Memory B cell (primary cell): ENCODE measurements around the gene TNFRSF14.

Experiments
- ATAC-seq: fragments of 150-1000 bp; cut with Tn5 transposase; 2 replicates; pipeline ENCODE4 v1.10.0; 2021; ENCODE audit warnings: low read depth, mild to moderate bottlenecking, moderate library complexity
- DNase-seq, 2 donors: peaks; one replicate each; pipeline ENCODE4 v3.0.0; 2022; ENCODE audit warnings: low spot score in 2 of 2
- H3K27ac Mint-ChIP-seq: one replicate; pipeline ENCODE4 v1.8.0; 2022; ENCODE audit warnings: mild to moderate bottlenecking, moderate library complexity, mixed read lengths
- H3K27me3 Mint-ChIP-seq: one replicate; pipeline ENCODE4 v1.8.0; 2022; ENCODE audit warnings: mixed read lengths
- H3K36me3 Mint-ChIP-seq: one replicate; pipeline ENCODE4 v1.8.0; 2022; ENCODE audit warnings: mild to moderate bottlenecking, mixed read lengths
- H3K4me1 Mint-ChIP-seq: one replicate; pipeline ENCODE4 v1.8.0; 2022; ENCODE audit warnings: mixed read lengths
- H3K4me3 Mint-ChIP-seq: one replicate; pipeline ENCODE4 v1.8.0; 2022; ENCODE audit warnings: mild to moderate bottlenecking, moderate library complexity, mixed read lengths
- H3K9me3 Mint-ChIP-seq: one replicate; pipeline ENCODE4 v1.8.0; 2022; ENCODE audit warnings: mixed read lengths

Gene TNFRSF14

GRCh38 chr1:2604156-2604843 is 48.1 kb downstream of the TNFRSF14 start:
- Mint-ChIP-seq H3K4me3 (no peak overlapping the region), H3K27me3 (peaks cover 9% of the 10 kb centered on the region), H3K9me3 (no peaks in the 10 kb centered on the region), H3K4me1 (no peaks in the 10 kb centered on the region), H3K27ac (no peak overlapping the region), H3K36me3 (no peaks in the 10 kb centered on the region)
- DNase-seq (no peak), ATAC-seq (no peak)

DNA sequence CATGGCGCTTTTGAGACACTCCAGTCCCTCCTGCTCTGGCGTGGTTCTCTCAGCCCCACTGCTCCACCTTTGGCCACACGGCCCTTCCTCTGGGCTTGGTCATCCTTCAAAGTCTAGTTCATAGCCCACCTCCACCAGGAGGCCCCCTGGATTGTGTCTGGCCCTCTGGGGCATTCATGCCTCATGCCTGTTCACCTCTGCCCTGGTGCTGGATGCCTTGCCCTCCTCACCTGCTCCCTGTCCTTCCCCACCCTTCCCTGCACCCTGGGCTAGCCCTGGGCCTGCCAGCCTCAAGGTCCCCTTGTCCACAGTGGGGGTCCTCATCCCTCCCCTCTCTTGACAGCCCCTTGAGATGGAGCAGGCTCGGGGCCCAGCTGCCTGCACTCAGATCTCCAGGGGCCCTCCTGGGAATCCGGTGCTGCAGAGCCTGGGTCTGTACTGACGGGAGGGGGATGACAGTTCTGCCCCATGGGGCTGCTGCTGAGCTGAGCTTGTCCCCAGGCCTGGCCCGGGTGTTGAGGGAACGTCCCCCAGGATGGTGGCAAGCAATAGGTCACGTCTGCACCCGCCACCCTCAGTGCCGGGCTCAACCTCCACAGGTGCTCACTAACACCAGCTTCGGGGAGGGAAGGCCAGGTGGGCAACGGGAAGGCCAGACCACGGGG is 48.8 kb downstream of the TNFRSF14 start:
- H3K4me1 Mint-ChIP-seq, result no peaks in the 10 kb centered on the region
- no peaks in the 10 kb centered on the region for H3K36me3 Mint-ChIP-seq
- no peaks in the 10 kb centered on the region for H3K9me3 Mint-ChIP-seq
- H3K27me3 Mint-ChIP-seq, result peaks cover 9% of the 10 kb centered on the region
- no peak overlapping the region for H3K4me3 Mint-ChIP-seq
- no peak overlapping the region for H3K27ac Mint-ChIP-seq
- DNase-seq (no peak), ATAC-seq (no peak)

GRCh38 chr1:2605509-2606395 is 49.6 kb downstream of the TNFRSF14 start:
- Mint-ChIP-seq H3K4me1 (no peaks in the 10 kb centered on the region), H3K4me3 (no peak overlapping the region), H3K27me3 (peaks cover 9% of the 10 kb centered on the region), H3K36me3 (no peaks in the 10 kb centered on the region), H3K27ac (no peak overlapping the region), H3K9me3 (no peaks in the 10 kb centered on the region)
- no peak for DNase-seq
- no peak for ATAC-seq

DNA sequence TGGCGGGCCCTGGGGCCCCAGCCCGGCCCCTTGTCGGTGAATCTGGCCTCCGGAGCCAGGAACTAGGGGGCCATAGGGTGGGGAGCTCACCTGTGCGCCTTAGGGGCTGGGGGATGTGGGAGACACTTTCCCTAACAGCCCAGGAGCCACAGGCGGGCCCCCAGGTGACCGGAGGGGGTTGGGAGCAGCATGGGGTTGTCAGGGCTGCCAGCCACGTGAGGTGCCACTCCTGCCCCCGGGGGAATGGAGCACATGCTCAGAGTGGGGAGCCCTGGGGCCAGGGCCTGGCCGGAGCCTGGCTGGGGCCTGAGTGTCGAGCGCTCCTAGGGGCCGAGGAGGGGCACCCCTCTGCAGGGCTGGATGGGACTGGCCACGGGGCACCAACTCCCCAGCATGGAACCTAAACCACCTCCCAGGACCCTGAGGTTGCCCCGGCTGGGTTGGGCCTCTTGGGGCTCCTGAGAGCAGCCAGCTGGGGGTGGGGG is 50.3 kb downstream of the TNFRSF14 start:
- no peak for DNase-seq
- no peaks in the 10 kb centered on the region for H3K9me3 Mint-ChIP-seq
- no peaks in the 10 kb centered on the region for H3K4me1 Mint-ChIP-seq
- H3K36me3 Mint-ChIP-seq, result no peaks in the 10 kb centered on the region
- no peak overlapping the region for H3K27ac Mint-ChIP-seq
- no peak for ATAC-seq
- peaks cover 9% of the 10 kb centered on the region for H3K27me3 Mint-ChIP-seq
- H3K4me3 Mint-ChIP-seq, result no peak overlapping the region

DNA sequence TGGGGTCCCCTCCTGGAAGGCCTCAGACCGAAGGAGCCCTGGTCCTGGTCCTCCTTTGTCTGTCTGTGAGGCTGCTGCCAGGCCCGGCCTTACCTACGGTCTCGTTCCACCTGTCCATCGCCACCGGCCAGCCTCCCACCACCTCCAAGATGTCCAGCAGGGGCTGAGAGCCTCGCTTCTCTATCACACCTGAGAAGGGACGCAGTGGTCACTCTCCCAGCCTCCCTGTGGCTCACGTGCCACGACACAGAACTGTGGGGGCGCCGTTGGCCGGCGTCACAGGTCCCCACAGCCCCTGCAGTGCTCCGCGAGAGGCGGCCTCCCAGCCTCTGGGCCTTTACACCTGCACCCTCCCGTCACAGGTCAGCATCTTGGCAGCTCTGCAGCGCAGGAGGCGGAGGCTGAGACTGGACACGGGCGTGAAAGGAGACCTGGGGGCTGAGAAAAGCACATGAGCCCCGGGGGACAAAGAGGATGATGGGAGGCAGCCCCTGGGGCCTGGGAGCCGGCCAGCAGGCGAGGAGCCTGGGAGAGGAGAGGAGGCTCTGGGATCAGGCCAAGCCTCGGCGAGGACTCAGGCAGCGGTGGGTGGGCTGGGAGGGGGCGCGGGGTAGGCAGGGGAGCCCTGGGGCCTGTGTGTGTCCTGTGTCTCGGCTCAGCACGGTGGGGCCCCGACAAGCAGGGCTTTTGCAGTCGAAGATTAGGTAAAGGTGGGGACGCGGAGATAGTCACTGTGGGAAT is 50.9 kb downstream of the TNFRSF14 start:
- no peak overlapping the region for H3K27ac Mint-ChIP-seq
- H3K27me3 Mint-ChIP-seq, result peaks cover 11% of the 10 kb centered on the region
- no peaks in the 10 kb centered on the region for H3K36me3 Mint-ChIP-seq
- H3K4me3 Mint-ChIP-seq, result no peak overlapping the region
- DNase-seq (no peak), ATAC-seq (no peak)
- H3K4me1 Mint-ChIP-seq, result no peaks in the 10 kb centered on the region
- no peaks in the 10 kb centered on the region for H3K9me3 Mint-ChIP-seq

GRCh38 chr1:2607641-2608091 is 51.5 kb downstream of the TNFRSF14 start:
- Mint-ChIP-seq H3K36me3 (no peaks in the 10 kb centered on the region), H3K4me1 (no peaks in the 10 kb centered on the region), H3K27me3 (peaks cover 10% of the 10 kb centered on the region), H3K9me3 (no peaks in the 10 kb centered on the region), H3K4me3 (no peak overlapping the region), H3K27ac (no peak overlapping the region)
- ATAC-seq, result no peak
- no peak for DNase-seq

DNA sequence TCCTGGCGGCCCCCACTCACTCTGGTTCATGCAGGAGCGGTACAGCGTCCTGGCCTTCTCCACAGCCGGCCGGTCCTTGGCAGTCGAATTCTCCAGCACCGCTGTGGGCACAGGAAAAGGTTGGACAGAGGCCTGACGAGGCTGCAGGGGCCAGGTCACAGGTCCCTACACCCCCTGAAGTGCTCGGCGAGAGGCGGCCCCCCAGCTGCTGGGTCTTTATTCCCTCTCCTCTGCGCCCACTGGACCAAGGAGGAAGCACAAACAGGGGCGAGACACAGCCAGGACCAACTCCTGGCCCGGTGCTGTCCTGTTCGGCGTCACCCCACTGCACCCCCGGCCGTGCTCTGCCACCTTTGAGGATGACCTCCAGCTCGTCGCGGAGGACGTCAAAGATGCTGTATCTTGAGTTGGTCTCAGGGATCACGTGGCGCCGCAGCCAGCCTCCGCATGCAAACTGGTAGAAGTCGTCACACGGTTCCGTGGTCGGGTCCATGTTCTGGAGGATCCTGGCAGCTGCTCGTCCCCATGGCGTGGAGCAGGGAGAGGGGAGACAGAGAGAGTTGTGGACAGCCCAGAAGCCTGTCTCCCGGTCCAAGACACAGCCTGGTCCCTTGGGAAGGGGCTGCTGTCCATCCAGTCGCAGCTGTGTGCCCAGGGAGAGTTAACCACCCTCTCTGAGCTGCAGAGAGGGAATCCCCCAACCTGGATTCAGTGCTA is 53.3 kb downstream of the TNFRSF14 start:
- Mint-ChIP-seq H3K27me3 (peaks cover 16% of the 10 kb centered on the region), H3K4me3 (no peak overlapping the region), H3K4me1 (no peaks in the 10 kb centered on the region), H3K27ac (no peak overlapping the region), H3K9me3 (peaks cover 4% of the 10 kb centered on the region), H3K36me3 (peaks cover 2% of the 10 kb centered on the region)
- DNase-seq (no peak), ATAC-seq (no peak)

GRCh38 chr1:2610036-2610959 is 54.1 kb downstream of the TNFRSF14 start:
- H3K27me3 Mint-ChIP-seq, result peaks cover 14% of the 10 kb centered on the region
- H3K4me1 Mint-ChIP-seq, result no peaks in the 10 kb centered on the region
- peaks cover 4% of the 10 kb centered on the region for H3K36me3 Mint-ChIP-seq
- H3K27ac Mint-ChIP-seq, result no peak overlapping the region
- DNase-seq, result no peak
- peaks cover 6% of the 10 kb centered on the region for H3K9me3 Mint-ChIP-seq
- no peak for ATAC-seq
- H3K4me3 Mint-ChIP-seq, result no peak overlapping the region

GRCh38 chr1:2611031-2611501 is 54.9 kb downstream of the TNFRSF14 start:
- Mint-ChIP-seq H3K9me3 (peaks cover 7% of the 10 kb centered on the region), H3K27me3 (peaks cover 15% of the 10 kb centered on the region), H3K27ac (no peak overlapping the region), H3K4me3 (no peak overlapping the region), H3K4me1 (no peaks in the 10 kb centered on the region), H3K36me3 (peaks cover 5% of the 10 kb centered on the region)
- peak in 1 of 2 donors; percentile 12 for DNase-seq
- no peak for ATAC-seq

- peaks cover 15% of the 10 kb centered on the region for H3K27me3 Mint-ChIP-seq
- H3K9me3 Mint-ChIP-seq, result peaks cover 7% of the 10 kb centered on the region
- peaks cover 5% of the 10 kb centered on the region for H3K36me3 Mint-ChIP-seq
- H3K4me3 Mint-ChIP-seq, result no peak overlapping the region
- H3K4me1 Mint-ChIP-seq, result no peaks in the 10 kb centered on the region
- ATAC-seq, result no peak
- H3K27ac Mint-ChIP-seq, result no peak overlapping the region
- no peak for DNase-seq
Observed at GRCh38 chr1:2611621-2612437, 55.7 kb downstream of the TNFRSF14 start.

DNA sequence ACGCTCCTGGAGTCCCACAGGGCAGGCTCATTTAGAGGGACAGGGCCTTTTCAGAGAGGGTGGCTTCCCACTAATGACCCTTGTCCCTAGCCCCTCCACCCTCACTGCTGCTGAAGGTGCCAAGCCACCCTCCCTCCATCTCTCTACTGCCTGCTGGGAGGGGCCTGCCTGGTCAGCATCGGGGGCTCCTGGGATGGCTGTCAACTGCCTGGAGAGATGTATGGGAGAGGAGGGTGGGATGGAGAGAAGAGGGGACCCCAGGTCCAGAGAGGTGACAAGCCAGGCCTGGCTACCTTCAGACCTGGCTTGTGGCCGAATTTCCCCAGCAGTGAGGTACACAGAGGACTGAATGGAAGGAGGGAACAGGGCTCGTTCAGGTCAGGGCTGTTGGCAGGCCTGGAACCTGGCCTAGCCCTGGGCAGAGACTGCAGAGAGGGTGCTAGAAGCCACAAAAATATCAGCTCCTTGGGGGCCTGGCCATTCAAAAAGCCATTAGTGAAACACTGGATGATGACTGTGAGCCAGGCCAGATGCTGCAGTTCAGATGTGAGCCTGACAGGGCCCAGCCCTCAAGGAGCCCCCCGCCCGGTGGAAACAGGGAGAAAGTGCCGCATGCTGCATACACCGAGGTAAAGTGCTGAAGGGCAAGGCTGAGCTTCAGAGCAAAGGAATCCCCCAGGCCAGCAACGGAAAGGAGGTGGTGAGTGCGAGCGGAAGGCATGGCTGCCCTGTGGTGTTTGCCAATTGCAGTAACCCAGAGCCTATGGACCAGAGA is 56.6 kb downstream of the TNFRSF14 start:
- no peak overlapping the region for H3K27ac Mint-ChIP-seq
- DNase-seq, result no peak

More for the DNA sequence above, 56.6 kb downstream of the TNFRSF14 start:
- Mint-ChIP-seq H3K36me3 (peaks cover 5% of the 10 kb centered on the region), H3K27me3 (peaks cover 15% of the 10 kb centered on the region), H3K4me1 (no peaks in the 10 kb centered on the region), H3K9me3 (peaks cover 7% of the 10 kb centered on the region), H3K4me3 (no peak overlapping the region)
- ATAC-seq, result no peak
